GM19023 (cell line): ENCODE data around the gene MUC7.
"Not testable (repeated sequence)": the region's sequence is repeated elsewhere in the genome, so short reads cannot be mapped to it uniquely, and the experiment has no call there.

Experiments
- ATAC-seq: cut with Tn5 transposase; IDR thresholded peaks from one replicate; pipeline ENCODE4 v1.9.1; 2021; ENCODE audit warnings: mild to moderate bottlenecking, moderate library complexity; ENCODE audit not compliant: unreplicated experiment

The MUC7 gene

DNA sequence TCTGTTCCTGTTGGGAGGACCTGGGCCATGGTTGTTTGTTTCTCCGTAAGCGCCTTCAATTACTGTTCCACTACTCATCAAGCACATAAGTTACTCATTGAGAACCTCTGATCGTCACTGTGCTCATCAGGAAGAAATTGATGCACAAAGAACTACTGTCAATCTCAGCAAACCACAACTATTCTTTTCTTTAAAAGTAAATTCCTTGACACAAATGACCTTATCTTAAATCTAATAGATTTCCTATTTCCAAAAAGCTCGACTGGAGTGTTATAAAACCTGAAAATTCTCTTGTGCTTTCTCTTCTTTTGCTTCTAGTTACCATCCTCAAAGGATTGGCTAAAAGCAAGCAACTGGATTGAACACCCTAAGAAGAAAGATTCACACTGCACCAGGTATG is at the start of gene MUC7:
MUC7 (plus strand) TSS at position 301 of the 400 bp plus-strand sequence. CDS start 1,825 bp downstream, outside the sequence.
- no peak for ATAC-seq

DNA sequence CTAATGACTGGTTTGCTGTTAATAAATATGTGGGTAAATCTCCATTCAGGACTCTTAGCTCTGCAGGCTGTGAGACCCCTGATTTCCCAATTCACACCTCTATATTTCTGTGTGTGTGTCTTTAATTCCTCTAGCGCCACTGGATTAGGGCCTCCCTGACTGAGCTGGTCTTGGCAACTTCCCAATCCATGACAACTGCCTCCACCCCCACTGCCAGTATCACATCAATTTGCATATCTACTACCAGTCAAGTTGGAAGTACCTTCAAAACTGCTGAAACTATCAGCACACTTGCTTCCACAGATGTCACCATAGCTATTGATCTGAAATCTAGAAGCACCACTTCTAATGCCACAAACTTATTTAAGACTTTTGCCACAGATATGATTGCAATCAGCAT is 46.7 kb upstream of the MUC7 start:
- no peak for ATAC-seq

DNA sequence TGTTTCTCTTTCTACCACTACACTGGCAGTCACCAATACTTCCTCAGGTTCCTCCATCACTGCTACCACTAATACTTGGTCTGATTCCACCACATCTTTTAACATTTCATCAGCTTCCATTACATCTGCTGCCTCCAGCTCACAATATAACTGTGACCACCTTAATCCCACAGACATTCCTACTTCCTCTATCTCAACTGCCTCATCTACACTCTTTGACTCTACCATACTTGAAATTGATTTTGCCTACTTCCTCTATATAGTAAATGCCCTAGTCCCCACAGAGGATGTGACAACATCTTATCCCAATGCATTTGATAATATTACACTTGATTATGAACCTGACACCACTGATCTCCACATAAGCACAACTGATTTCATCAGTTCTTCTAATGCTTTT is 45.2 kb upstream of the MUC7 start:
- ATAC-seq, result no peak

DNA sequence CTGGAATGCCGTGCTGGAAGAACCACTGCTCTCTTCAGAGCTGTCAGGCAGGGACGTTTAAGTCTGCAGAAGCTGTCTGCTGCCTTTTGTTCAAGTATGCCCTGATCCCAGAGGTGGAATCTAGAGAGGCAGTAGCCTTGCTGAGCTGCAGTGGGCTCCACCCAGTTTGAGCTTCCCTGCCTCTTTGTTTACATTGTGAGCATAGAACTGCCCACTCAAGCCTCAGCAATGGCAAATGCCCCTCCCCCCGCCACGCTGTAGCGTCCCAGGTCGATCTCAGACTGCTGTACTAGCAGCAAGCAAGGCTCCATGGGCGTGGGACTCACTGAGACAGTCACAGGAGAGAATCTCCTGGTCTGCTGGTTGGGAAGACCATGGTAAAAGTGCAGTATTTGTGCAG is 34.8 kb upstream of the MUC7 start:
- ATAC-seq, result no peak

DNA sequence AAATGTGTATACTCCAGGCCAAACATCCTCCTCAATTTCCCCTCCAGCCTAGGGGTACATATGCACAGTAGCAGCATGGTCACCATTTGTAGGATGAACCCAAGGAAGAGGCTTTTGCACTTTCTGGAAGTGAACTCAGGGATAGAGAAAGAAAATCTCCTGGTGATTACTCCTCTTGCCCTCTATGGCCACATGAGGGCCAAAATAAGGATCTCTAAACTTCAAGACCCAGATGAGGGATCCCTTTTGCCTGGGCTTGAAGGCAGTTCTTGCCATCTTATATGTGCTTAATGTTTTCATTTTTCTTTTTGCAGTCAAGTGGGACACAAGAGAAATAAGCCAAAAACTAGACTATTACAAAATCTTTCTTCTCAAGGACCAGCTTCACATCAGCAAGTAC is 29.5 kb upstream of the MUC7 start:
- ATAC-seq, result no peak

DNA sequence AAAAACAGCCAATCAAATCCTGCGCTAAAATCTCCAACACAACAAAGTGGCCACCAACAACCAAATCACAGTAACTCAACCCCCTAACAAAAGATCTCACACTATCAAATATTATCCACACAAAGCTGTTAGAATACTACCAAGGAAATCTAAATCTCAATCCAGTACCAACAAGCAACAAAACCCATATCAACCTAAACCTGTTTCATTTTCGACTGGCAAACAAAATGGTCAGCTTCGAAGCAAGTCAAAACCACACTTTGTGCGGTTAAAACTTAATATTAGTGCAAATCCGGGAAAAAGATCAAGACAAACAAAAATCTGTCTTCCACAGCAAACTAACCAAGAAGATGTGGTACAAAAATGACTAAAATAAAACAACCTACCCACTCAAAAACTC is 28.7 kb upstream of the MUC7 start:
- no peak for ATAC-seq

DNA sequence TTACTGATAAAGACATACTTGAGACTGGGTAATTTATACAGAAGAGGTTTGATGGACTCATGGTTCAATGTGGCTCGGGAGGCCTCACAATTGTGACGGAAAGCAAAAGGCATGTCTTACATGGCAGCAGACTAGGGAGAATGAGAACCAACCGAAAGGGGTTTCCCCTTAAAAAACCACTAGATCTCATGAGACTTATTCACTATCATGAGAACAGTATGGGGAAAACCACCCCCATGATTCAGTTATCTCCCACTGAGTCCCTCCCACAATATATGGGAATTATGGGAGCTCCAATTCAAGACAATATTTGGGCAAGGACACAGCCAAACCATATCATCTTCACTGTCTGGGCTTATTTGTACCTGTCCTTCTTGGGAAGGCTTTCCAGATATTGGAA is 22.8 kb upstream of the MUC7 start:
- peak; percentile 60 for ATAC-seq

DNA sequence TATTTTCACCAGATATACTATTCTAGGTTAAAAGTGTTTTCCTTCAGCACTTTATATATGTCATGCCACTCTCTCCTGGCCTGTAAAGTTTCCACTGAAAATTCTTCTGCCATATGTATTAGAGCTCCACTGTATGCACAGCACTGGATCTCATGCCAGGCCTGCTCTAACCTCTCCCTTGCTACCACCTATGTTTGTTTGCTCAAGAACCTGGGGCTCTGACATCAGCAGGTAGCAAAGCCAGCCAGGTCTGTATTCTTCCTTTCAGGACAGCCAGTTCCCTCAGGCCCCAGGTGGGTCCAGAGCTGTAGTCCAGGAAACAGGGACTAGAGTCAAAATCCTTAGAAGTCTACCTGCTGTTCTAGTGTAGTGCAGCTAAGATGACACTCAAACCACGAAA is 19.1 kb upstream of the MUC7 start:
- ATAC-seq, result no peak

DNA sequence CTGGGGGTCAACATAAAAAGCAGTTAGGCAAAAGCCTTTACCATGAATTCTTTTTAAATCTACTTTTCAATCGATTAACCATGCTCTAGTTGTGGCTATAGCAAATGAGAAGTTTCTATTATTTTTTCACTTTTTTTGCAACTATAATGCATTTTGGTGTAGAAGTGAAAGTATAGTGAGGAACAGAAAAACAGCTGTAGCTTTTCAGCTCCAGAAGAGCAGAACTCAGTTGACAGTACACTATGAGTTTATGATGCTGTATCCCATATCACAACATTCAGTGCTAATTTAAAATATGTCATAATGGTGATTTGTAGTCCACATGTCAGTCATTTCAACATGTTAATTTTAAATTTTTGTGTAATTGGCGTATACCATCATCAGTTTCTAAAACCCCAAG is 8.7 kb upstream of the MUC7 start:
- no peak for ATAC-seq

DNA sequence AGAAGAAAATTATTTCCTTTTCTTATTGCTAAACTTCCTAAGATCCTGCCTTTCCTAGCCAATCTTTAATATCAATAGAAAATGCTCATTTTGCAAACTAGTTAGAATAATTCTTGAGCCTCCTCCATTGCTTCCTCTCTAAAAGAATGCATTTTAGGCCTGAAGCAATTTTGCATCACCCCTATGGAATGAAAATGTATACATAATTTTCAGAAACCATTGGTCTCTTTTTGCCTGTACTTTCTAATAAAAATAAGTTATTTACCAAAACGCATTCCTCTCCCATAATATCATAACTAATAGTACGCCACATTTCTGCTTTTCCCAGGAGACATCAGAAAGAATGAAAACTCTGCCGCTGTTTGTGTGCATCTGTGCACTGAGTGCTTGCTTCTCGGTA is 1.7 kb downstream of the MUC7 start:
- ATAC-seq, result no peak

DNA sequence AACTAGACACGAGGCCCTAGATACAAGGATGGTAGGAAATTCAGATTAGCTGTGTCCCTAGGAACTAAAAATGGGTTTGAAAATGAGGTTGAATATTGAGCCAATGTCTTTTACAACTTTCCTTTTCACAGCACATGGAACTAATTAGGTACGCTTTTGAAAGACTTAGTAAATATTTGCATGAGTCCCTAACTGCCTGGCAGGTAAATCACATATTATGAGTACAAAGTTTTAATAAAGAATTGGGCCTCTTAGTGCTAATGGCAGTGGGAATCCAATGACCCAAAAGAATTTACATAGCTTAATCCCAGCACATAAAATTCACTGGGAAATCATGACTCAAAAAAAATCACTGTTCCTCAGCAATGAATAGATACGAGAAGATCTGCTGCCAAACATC is 16.8 kb downstream of the MUC7 start:
- no peak for ATAC-seq

DNA sequence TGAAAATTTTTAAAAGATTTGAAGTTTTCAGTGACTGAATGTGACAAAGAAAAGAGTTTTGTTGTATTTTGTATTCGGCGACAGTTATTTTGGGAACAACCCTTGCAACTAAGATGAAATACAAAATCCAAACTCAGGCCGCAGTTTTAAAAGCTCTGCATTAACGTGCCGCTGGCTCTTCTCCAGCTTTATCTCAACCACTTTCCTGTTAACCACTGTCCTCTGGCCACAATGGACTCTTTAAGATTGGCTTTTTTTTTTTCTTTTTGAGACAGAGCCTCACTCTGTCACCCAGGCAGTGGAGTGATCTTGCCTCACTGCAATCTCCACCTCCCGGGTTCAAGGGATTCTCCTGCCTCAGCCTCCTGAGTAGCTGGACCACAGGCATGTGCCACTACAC is 24.2 kb downstream of the MUC7 start:
- ATAC-seq, result no peak

DNA sequence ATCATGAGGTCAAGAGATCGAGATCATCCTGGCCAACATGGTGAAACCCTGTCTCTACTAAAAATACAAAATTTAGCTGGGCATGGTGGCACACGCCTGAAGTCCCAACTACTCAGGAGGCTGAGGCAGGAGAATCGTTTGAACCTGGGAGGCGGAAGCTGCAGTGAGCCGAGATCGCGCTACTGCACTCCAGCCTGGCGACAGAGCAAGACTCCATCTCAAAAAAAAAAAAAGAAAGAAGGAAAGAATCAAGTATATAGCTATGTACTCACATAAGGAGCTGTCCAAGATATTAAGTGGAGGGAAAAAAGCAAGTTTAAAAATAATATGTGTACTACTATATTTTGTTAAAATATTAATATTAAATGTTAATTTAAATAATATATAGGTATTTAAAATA is 29.8 kb downstream of the MUC7 start:
- ATAC-seq, result not testable (repeated sequence)

DNA sequence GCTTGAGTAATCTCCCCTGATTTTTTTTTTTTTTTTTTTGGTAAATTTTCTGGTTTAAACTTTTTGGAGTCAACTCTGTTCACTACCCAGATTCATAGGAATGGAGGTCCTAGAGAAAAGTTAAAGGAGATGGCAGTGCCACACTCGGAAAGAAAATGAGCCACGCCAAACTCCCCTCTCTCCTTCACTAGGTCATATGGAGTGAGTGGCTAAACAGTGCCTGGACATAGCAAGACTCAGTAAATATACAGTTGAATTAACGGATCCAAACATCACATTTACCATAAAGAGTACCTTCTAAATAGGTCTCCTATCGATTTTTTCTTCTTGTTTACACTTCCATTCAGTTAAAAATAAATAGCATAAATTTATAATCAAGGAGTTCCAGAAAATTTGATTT is 32.7 kb downstream of the MUC7 start:
- ATAC-seq, result no peak

DNA sequence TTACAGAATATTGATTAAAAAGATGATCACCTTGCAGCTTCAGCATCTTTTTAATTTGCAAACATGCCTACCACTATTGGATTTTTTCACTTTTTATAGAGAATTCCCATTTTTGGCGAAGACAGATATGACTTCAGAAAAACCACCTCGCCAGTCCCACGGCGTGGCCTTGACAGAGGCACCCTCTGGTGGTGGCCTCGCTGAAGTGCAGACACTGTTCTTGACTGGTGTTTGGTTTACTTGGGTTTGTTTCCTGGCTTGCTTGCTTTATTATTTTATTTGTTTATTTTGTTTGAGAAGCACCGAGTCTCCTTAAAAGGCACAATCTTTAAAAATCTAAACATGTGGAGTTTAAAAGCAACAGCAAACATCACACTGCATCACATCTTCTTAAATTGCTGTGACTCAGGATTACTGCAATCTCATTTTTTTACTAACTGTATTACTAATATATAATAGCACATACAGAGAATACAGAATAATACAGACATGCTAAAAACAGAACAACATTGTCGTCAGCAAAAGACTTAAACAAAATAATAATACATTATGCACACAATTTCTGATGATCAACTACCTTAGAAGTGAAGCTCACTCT is 33.3 kb downstream of the MUC7 start:
- ATAC-seq, result peak; percentile 84

DNA sequence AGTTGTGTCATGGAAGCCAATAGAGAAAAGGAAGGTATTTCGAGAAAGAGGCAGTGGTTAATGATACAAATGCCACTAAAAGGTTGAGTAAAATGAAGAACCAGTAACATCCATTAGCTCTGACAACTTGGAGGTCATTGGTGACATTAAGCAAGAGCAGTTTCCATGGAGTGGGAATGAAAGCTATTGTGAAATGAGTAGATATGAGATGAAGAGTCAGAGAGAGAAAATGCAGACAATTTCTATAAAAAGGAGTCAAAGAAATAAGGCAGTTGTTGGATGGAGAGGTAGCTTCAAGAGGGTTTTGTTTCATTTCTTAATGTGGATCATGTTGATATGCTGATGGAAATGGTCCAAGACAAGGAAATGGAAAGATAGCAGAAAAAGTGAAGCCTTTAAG is 36.8 kb downstream of the MUC7 start:
- ATAC-seq, result no peak

DNA sequence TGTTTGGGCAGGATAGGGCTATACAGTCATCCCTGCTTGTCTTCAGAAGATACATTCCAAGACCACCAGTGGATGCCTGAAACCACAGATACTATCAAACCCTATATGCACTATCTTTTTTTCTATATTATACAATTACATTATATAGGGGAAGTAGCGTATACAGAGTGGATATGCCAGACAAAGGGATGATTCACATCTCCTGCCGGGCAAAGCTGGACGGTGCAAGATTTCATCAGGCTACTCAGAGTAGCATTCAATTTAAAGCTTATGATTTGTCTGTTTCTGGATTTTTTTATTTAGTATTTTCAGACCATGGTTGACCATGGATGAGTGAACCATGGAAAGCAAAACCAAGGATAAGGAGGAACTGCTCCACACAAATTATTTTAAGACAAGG is 39.4 kb downstream of the MUC7 start:
- ATAC-seq, result no peak

DNA sequence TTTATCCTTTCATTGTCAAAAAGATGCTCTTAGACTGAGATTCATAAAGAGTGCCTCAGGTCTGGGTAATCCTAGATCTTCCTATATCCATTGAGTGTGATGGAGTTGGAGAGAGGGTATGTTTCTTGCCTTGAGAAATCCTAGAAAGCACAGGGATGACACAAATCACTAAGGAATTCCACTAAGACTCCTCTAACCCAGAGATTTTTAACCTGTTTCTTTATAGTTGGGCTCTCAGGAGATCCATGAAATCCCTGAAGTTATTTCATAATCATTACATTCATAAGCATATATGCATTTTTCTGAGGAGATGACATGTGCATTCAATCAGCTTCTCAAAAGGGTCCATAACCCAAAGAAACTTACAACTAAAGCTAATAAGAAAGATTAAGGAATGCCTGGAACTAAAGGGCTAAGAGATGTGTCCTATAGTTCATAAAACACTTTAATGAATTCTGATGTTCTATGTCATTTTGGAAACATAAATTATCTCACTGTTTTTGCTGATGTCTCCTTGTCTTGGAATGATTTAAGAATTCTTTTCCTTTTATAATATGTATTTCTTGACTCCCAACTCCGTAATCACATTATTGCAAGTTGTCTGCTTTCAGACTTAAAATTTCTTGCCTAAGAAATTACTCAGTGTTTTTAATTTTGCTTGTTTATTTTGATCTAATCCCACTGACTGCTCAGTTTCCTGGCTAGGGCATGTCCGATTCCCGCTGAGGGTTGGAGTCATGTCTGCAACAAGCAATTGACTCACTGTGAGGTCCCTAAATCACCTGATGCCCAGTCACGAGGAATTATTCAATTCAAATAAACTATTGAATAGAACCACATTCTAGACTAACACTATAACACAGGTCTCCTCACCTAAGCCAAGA is 43.6 kb downstream of the MUC7 start:
- no peak for ATAC-seq

DNA sequence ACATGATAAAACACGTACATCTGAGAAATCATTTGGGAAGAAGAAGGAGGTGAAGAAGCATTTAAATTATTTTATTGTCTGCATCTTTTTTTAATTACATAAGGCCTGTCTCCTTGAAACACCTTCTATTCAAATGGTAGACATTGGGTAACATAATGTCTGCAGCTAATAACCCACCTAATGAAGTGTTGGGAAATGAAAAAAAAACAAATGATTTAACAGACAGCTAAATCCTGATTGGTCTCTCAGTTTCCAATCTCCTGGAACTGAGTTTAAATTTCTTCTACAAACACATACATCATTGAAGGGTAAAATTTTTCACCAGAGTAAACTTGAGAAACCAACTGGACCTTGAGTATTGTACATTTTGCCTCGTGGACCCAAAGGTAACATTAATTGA is 46.3 kb downstream of the MUC7 start, which contains the start of gene AMTN:
AMTN (plus strand) TSS at position 301 of the 400 bp plus-strand sequence. CDS start 209 bp downstream, outside the sequence.
- ATAC-seq, result no peak

DNA sequence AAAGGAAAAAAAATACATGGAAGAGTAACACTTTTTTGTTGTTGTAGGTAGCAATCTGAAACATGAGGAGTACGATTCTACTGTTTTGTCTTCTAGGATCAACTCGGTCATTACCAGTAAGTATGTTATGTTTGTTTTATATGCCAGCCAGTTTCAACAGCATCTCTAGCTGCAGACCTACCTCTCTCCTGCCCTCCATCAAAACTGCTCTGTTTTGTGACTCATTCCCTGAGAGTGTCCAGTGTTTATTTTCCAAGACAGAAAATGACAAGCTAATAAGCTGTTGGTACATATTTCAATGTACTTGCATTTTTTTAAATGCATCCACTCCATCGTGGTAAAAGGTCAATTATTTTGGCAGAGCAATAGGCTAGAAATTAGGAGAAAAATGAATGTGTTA is 46.7 kb downstream of the MUC7 start:
- no peak for ATAC-seq

DNA sequence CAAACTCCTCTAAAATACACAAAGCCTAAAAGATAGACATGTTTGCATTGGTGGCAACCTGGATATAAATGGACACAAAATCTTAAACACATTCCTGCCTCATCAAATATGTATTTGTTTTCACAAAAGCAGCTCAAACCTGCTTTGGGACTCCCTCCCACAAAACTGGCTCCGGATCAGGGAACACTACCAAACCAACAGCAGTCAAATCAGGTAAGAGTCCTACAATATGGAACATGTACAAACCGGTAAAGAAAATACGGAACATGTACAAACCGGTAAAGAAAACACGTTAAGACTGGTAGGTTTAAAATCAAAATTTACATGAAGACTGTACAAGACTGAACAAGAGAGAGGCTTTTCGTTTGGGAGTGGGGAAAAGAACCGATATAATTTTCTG is 50.6 kb downstream of the MUC7 start:
- ATAC-seq, result no peak

DNA sequence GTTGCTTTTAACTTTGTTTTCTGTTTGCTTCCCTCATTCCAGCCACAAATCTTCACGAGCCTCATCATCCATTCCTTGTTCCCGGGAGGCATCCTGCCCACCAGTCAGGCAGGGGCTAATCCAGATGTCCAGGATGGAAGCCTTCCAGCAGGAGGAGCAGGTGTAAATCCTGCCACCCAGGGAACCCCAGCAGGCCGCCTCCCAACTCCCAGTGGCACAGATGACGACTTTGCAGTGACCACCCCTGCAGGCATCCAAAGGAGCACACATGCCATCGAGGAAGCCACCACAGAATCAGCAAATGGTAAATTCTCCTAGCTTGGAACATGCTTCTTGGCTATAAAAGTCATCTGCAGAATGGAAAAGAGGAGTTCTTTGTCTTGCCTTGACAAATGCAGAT is 59.0 kb downstream of the MUC7 start:
- no peak for ATAC-seq
